Colon (tissue), 2 donors: ENCODE data around the gene CABP2.
"Not testable (repeated sequence)": the region's sequence is repeated elsewhere in the genome, so short reads cannot be mapped to it uniquely, and the experiment has no call there.

Source experiments
- FAIRE-seq: peaks from 2 replicates; lab custom pipeline; 2012; peaks lifted over from hg19 to GRCh38; lab: Jason Lieb, UNC
- donor health status: control.
- donor health status: control.

CABP2 gene

DNA sequence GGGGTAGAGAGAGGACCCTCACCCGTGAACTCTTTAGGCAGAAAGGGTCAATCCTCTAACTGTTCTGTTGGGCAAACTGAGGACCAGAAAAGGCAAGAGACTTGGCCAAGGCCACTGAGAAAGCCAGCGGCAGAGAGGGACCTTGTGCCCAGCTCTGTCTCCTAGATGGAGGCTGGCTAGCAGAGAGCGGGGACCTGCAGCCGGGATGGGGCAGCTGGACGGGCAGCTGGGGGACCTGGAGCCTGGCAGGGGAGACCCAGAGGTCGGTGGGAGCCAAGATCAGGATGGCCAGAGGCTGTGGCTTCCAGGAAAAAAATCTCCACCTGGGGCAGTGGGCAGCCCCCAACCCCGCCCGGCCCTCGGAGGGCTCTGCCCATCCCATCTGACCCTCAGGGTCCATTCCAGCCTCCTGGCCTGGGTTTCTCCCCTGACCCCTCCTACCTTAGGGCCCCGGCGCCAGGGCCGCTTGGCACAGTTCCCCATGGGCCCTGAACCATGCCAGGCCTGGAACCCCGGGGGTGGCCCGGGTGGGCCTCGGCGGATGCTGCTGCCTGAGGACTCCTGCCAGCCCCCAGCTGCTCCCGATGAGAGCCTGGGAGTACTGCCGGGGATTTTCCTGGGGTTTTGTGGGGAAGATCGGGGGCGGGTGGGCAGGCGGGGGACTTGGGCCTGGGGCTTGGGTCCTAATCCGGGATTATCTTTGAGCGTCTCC lies at the start of gene CABP2:
Gene CABP2 (minus strand): TSS at position 603 of the 712 bp plus-strand sequence. CDS start 120 bp downstream, at position 483.
- no peak for FAIRE-seq

DNA sequence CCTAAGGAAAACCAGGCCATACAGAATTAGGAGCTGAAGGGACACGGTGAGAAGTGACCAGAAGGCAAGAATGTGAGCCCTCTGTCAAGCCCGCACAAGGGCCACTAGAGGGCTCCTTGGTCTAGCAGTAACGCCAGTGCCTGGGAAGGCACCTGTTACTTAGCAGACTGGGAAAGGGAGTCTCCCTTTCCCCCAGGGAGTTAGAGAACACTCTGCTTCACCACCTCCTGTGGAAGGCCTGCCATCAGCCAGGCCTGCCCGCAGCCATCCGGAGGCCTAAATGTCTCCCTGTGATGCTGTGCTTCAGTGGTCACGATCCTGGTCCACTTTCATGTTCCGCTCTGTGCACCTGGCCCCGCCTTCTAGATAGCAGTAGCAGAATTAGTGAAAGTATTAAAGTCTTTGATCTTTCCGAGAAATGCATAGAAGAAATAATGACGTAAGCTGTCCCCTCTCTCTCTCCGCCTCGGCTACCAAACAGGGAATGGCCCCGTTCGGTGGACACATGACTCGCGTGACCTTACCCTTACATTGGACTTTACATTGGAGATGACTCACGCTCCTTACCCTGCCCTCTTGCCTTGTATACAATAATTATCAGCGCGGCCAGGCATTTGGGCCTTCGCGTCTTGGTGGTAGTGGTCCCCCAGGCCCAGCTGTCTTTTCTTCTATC lies 49.6 kb upstream of the CABP2 start:
- no peak for FAIRE-seq

DNA sequence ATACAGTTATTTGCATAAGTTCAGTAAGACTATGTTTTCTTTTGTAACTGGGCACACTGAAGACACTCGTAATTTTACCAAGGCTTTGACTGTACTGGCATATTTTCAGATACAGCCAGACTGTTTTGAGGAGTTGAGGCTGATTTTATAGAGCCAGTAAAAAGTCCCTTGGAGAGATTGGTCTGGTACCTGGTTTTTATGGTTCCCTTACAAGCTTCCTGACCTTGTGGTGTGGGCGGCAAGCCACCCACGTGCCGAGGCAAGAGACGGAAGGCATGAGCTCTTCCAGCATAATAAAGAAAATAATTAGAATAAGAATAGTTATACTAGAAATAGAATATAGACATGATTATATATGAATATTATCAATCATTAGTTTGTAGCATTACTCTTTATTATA lies 49.1 kb upstream of the CABP2 start:
- no peak for FAIRE-seq

DNA sequence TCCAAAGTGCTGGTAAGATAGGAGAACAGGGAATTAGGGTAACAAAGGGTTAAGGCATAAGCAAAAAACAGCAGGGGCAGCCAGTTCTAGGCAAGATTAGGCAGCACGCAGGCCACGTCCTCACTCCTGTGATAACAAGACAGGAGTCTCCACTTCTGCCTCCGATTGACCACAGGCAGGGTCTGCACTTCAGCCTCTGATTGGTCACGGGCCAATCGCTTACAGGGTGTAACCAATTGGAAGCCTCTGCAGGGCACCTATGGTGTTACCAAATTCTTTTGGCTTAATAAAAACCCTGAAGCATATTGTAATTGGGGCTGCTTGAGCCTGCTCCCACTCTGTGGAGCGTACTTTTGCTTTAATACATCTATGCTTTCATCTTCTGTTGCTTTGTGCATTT lies 48.2 kb upstream of the CABP2 start:
- no peak for FAIRE-seq

DNA sequence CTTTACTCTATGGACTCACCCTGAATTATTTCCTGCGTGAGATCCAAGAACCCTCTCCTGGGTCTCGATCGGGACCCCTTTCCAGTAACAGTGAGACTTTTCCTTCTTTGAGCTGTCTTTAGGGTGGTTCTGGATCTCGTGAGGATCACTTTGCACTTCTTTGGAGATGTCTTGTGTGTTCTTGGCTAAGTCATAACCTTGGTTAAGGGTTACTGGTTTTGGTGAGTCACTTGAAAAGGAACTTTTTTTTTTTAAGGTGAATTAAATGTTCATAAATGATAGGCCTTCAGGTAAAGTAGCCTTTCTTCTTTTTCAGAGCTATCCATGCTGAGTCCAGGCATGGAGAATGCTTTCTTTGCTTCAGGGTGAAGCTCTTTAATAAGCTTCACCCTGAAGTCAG lies 41.0 kb upstream of the CABP2 start:
- no peak for FAIRE-seq

DNA sequence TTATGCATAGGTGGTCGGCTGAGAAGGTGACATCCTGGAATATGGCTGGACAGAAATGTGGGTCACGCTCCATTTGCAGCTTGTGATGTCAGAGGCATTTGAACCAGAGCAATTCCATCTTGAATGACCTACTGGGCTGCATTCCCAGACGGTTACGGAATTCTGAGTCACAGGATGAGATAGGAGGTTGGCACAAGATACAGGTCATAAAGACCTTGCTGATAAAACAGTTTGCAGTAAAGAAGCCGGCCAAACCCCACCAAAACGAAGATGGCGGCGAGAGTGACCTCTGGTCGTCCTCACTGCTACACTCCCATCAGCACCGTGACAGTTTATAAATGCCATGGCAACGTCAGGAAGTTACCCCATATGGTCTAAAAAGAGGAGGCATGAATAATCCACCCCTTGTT lies 40.5 kb upstream of the CABP2 start:
- not testable (repeated sequence) for FAIRE-seq

DNA sequence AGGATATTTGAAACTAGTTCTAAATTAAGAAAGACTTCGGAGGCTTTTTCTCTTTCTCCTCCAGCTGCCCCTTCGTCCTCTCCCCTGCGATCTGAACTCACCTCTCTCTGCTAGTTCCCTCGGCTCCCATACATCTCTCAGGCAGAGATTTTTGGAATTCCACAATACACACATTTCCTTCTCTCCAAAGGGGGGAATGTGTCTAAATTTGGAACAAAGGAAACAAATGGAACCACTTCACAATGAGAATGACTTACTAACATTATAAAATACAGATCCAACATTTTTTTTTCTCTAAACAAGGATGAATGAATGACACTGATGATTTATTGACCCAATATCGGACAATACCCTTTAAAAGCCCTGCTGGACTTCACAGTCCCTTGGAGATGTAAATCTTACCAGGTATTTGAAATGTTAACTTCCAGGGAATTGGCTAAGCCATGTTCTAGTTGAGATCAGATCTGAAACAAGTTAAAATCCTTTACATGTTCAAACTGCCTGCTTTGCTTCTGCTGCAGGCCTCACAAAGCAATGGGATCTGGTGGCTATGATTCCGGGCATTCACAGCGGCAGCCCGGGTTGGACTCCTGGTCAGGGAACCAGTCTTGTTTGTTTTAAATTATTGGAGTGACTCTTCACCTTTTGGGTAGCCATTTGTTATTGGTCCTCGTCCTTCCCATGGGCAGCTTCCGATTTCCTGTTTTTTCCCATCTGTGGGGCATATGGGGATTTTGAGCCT lies 39.9 kb upstream of the CABP2 start:
- no peak for FAIRE-seq

DNA sequence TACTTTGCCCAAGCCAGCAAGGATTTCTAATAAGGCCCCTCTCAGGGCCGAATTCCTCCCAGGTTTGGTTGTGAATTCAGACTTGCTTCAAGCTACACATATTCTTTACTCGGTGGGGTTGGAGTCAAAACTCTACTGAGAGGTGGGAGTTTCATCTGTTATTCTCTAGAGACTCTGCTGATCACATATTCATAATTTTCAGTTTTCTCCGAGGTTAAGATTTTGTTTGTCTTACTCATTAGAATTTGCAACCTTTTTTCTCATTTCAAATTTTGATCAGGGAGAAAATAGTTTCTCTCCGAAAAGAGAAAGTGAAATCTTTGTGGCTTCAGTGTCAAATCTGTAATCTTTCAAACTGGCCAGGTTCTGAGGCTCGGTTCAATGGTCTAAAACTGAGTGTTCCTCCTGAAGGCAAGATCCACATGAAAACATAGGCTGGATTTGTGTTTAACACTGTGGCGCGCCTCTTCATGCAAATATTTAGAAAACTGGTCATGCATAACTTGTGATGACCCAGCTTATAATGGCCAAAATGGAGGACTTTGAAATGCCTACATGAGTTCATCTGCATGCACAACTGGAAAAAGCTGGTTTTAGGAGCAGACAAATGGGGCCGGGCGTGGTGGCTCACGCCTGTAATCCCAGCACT lies 38.8 kb upstream of the CABP2 start:
- FAIRE-seq, result no peak

DNA sequence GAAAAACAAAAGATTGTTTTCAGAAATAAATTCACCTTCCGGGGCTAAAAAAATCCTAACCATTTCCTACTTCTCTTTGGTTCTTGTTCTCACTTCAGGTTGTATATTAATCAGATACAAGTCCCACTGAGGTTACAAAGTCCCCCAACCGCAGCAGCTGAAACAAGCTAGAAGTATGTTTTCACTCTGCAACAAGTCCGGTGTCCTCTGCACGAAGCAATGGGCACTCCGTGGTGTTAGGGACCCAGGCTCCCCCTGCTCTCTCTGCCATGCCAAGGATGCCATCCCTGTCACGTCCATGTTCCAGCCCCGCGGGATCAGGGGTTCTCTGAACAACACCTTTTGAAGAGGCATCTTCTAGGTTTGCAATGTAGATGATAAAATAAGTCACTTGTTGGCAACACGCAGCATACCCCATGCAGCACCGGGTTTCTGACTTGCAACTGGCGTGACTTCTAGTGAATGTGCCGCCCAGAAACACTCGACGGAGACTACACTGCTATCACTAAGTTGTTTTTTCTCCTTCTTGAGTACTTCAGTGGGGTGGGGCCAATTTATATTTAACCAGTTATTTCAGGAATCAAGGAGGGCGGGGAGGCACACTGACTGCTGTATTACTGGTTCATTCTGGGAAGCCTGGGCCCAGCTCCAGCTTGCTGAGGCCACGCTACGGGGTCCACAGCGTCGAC lies 35.0 kb upstream of the CABP2 start:
- no peak for FAIRE-seq

DNA sequence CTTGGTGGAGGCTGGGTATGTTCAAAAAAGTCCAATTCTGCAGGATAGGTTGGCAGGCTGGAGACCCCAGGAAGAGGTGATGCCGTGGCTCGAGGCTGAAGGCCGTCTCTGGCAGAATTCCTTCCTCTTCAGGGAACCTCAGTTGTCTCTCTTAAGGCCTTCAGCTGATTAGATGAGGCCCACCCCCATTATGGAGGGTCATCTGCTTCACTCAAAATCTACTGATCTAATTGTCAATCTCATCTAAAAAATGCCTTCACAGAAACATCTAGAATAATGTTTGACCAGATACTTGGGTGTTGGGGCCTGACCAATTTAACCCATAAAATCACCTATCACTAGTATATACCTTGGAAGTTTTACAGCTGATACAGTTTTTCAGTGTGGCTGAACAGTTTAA lies 33.0 kb upstream of the CABP2 start:
- FAIRE-seq, result no peak

DNA sequence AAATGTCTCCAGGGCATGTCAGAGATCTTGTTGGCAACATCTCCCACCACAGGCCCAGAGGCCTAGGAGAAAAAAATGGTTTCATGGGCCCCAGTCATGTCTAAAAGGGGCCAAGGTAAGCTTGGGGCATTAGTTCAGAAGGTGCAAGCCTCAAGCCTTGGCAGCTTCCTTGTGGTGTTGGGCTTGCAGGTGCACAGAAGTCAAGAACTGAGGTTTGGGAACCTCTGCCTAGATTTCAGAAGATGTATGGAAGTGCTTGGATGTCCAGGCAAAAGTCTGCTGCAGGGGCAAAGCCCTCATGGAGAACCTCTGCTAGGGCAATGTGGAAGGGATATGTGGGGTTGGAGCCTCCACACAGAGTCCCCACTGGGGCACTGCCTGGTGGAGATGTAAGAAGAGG lies 28.5 kb upstream of the CABP2 start:
- FAIRE-seq, result not testable (repeated sequence)

DNA sequence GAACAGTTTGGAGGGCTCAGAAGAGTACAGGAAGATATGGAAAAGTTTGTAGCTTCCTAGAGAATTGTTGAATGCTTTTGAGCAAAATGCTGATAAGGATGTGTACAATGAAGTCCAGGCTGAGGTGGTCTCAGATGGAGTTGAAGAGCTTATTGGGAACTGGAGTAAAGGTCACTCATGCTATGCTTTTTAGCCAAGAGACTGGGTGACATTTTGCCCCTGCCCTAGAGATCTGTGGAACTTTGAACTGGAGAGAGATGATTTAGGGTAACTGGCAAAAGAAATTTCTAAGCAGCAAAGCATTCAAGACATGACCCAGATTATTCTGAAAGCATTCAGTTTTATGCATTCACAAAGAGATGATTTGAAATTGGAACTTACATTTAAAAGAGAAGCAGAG lies 27.9 kb upstream of the CABP2 start:
- no peak for FAIRE-seq

DNA sequence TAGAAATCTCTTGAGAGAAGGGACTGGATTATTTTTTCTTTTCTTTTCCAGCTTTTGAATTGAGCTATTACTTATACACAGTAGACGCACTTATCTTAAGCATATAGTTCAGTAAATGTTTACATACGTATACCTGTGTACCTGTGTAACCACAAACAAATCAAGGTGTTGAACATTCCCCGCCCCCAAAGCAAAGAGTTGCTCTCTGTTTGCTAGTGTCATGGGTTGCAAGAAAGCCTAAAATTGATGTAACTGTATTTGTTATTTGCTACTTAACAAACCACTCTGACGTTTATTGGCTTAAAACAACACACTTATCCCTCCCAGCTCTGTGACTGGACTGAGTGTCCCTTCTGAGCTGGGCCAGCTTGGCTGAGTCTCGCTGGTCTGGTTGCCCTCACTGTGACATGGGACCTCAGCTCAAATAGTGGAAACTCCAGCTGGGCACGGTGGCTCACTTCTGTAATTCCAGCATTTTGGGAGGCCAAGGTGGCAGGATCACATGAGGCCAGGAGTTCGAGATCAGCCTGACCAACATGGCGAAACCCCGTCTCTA lies 25.4 kb upstream of the CABP2 start:
- no peak for FAIRE-seq

DNA sequence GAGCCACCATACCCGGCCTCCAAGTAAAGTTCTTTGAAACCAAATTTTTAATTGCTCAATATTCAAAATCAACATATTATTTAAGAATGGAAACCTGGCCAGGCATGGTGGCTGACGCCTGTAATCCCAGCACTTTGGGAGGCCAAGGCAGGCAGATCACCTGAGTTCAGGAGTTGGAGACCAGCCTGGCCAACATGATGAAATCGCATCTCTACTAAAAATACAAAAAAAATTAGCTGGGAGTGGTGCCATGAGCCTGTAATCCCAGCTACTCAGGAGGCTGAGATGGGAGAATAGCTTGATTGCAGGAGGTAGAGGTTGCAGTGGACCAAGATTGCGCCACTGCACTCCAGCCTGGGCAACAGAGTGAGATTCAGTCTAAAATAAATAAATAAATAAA lies 24.9 kb upstream of the CABP2 start:
- not testable (repeated sequence) for FAIRE-seq

DNA sequence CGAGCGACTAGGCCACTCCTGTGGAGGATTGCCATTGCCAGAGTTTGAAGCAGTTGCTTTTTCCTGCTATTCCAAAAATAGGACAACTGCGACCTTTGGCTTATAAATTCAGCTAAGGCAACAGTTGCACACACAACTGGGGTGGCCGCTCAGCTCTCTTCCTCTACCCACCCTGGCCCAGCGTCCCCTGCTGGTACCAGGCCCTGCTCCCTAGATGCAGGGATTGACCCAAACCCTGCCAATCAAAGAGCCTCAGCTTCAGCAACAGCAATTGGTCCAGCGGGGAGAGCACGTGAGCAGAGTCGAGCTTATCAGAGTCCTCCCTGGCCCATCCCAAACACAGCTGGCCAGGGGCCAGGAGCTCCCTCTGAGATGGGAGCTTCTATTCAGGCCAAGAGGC lies 22.0 kb upstream of the CABP2 start:
- FAIRE-seq, result no peak

DNA sequence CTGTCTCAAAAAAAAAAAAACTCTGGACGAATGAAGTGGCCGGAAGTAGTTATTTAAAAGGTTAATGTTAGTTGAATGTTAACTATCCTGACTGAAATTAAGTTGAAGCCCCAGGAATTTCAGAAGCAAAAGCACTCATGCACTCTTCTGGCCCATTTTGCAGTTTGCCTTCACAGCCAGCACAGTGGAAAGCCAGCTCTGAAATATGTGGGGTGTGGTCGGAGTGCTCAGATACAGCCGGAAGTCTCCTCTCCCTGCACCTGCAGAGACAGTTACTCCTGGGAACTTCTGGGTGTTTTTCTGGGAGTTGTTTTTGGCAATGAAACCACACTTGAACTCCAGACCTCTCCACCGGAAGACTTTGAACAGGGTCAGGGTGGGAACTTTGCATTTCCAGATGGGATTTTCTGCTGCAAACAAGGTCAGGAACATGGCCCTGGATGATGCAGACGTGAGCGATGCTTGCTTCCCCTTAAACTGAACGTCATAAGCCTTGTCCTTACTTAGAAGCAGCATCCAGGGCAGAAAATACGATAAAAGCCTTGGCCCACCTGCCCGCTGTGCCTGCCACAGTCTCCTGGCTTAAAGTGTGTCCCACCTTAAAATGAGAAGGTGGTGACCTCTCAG lies 21.5 kb upstream of the CABP2 start:
- FAIRE-seq, result no peak

DNA sequence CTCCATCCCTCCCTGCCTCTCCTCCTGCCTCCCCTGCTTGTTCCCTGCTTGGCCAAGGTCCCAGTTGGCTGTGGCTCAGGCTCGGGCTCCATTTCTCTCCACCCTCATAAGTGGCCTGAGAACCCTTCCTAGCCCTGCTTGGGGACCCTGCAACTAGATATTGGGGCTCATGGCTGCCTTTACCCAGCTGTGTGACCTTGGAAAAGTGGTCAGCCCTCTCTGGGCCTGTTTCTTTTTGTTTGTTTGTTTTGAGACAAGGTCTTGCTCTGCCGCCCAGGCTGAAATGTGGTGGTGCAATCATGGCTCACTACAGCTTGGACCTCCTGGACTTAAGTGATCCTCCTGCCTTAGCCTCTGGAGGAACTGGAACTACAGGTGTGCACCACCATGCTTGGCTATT lies 20.3 kb upstream of the CABP2 start:
- FAIRE-seq, result no peak

DNA sequence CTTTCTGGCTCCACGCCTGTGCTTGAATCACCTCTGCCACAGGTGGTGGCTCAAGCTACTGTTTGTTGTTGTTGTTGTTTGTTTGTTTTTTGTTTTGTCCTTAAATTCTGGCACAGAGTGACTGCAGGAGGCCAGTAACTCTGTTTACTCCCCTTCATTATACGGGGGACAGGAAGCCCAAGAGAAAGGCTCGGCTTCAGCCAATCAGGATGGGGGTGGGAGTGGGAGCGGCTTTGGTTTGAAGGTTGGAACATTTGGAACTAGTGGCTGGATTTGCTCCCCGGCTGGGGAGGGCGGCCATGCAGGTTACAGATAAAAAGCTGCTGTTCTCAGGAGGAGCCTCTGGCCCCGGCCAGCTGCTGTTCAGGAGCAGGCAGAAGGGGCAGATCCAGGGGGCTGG lies 19.7 kb upstream of the CABP2 start:
- FAIRE-seq, result no peak

DNA sequence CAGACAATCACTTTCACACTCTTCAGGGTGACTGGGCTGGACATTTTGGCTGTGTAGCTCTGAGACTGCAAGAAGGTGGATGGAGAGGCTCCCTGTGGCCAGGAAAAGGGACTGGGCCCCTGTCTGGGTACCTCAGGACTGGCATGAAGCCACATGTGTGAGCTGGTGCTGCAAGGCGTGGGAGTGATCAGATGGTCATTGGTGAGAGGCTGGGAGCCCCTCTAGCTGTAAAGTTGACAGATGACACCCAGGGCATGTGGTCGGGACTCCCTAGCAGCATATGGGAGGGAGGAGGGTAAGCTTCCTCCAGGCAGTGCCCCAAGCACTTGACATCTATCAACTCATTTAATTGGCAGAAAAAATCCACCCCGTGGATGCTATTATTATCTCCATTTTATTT lies 18.9 kb upstream of the CABP2 start:
- FAIRE-seq, result no peak

DNA sequence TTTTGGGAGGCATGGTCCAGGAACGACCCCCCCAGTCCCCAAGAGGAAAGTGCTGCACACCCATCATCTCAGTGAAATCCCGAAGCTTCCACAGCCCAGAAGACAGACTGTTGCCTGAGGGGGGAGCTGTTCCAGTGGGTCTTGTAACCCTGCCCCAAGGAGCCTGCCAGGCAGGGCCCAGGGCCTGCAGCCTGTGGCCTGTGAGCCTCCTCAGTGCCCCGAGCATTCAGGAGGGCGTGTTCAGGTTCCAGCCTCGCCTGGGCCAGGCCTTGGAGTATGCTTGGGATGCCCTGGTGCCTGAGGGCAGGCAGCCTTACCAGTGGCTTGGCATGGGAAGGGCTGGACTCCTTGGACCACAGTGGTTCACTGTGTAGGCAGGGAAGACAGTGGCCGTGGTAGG lies 18.0 kb upstream of the CABP2 start:
- FAIRE-seq, result no peak

DNA sequence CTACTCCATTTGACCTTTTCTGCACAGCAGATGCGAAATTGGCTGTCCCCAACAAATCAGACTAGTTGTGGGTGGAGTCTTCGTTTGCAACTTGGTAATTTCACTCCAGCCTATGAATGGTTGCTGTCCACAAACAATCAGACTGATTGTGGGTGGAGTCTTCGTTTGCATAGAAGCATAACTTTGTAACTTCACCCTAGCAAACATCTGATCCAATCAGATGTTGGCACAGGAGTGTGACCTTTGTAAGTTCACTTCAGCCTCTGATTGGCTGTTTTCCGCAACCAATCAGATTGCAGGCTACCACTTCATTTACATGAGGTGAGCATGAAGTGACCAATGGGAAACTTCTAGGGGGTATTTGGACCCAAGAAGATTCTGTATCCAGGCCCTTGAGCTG lies 16.3 kb upstream of the CABP2 start:
- FAIRE-seq, result no peak
